HPDE6-E6E7 (cell line): ENCODE data around the gene ZNF280A.
"Not testable (repeated sequence)": the region's sequence is repeated elsewhere in the genome, so short reads cannot be mapped to it uniquely, and the experiment has no call there.

ENCODE experiments used
- DNase-seq: peaks from one replicate; pipeline ENCODE4 v3.0.0; 2011; ENCODE audit warnings: missing footprints; ENCODE audit errors: extremely low spot score

Gene ZNF280A

DNA sequence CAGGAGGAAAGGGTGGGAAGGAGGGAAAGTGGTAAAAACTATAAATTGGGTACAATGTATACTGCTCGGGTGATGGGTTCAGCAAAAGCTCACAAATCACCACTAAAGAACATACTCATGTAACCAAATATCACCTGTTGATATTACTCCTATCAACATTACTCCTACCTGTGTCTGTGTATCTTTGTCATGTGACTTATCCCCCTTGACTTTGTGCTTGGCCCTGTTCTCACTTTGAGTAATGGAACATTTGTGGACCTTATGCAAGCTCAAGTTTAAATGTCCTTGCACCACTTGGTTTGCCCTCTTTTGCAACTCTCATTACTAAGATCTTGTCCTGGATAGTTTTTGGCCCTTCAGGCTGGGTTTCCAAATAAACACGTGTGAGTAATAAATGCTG, 50.5 kb downstream of the ZNF280A start:
- no peak for DNase-seq

DNA sequence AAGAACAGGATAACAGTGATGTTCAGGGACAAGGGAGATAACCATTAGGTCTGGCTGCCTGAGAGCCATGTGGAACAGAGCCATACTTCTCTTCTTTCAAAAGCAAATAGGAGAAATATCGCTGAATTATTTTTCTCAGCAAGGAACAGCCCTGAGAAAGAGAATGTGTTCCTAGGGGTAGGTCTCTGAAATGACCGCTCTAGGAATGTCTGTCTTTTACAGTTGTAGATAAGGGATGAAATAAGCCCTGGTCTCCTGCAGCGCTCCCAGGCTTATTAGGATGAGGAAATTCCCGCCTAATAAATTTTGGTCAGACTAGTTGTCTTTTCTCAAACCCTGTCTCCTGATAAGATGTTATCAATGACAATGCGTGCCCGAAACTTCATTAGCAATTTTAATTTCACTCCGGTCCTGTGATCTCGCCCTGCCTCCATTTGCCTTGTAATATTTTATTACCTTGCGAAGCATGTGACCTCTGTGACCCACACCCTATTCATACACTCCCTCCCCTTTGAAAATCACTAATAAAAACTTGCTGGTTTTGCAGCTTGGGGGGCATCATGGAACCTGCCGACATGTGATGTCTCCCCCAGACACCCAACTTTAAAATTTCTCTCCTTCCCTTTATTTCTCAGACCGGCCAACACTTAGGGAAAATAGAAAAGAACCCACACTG, 51.1 kb downstream of the ZNF280A start:
- DNase-seq: not testable (repeated sequence)

DNA sequence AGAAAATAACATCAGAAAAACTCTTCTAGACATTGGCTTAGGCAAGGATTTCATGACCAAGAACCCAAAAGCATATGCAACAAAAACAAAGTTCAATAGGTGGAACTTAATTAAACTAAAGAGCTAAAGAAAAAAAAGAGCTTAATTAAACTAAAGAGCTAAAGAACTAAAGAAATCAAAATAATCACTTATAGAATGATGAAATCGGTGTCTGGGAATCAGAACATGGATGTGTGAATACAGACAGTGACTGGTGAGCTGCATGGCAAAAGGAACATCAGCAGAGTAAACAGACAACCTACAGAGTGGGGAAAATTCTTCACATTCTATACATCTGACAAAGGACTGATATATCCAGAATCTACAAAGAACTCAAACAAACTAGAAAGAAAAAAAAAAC, 53.0 kb downstream of the ZNF280A start:
- no peak for DNase-seq

DNA sequence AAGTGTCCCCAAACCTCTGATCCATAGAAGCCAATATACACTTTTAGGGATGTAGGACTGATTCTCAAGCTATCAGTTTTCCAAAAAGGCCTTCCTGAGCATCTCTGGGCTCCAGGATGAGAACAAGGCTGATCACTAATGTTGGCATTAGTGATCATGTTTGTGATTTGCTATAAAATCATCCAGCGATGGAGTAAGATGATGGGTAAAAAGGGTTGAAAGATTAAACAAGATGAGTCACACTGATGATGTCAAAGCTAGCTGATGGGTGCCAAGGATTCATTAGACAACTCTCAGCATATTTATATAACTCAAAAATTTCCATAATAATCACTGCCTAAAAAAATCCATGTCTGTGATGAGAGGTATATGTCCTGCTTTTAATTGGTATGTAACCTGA, 54.3 kb downstream of the ZNF280A start:
- no peak for DNase-seq

DNA sequence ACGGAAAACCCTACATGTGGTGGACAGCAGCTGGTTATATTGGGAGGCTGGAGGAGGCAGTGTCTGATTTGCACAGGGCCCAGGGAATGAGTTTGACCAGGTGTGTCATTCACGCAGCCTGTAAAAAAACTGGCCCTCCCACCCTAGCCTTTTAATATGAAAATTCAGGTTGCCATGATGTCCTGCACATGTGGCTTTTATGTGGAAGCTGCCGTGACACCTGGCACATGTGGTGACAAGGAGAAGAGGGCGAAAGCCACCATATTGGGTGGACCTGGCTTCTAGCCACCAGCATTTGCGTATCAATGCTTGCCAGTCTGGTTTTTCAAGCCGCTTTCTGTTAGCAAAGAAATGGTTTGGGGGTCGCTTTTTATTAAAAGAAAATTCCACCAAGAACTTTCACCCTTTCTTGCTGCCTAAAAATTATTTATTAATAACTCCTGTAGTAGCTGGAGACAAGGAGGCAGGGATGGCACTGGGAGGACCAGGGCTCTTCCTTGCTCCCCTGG, 54.9 kb downstream of the ZNF280A start:
- DNase-seq: no peak

DNA sequence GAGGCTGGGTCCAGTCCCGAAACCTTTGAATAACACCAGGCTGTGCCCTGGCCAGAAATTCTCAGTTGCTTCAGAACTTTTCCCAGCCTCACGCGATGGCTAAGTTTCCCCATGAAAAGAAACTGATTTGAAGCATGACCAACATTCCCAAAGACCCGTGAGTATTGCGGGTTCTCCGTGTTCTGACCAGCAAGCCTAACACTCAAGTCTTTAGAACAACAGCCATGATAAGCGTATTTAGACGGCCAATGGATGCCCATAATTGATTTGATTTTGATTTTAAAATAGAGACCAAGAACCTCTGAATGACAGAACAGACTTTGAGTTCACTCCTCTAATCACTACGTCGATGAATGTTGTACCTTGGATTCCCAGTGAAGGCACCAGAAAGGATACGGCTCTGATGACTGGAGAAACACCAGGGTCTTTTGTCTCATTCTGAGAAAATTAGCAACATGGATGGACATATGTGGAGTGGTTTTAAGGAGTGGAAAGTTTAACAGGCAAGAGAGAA, 55.5 kb downstream of the ZNF280A start:
- DNase-seq: no peak

DNA sequence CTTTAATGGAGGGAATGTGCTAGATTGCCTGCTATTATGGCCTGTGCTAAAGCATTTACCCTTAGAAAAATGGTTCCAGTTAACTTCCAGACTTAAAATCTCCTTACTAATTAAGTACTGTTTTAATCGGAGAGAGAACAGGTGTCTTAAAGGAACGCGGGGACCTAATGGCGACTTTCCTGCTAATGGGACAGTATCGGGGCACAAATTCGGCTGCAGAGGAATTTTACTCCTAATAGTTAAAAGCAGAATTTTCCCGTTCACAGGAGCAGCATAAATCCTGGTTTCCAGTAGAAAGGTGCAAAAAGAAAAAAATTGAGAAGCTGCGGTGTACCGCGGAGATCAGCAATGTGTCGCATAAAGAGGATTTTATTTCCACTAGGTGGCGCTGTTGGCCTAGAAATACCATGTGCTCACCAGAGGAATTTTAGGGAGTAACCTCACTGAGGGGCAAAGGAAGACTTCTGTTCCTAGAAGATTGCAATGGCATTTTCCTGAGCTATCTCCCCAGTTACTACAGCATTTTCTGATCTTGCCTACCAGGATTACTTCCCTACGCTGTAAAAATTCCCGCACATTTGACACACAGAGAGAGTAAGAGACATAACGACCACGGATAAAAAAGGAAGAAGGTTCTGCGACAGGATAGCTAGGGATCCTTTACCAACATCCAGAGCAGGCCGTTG, 56.1 kb downstream of the ZNF280A start:
- peak; percentile 29 for DNase-seq
